NB4 (cell line): Measurements from ENCODE around the gene CEMIP2.

Experiments
- MYC ChIP-seq: IDR thresholded peaks from 2 replicates; pipeline ENCODE4 v1.6.1; 2011; ENCODE audit warnings: low read depth, low read length
- POLR2A ChIP-seq: IDR thresholded peaks from 2 replicates; pipeline ENCODE4 v1.6.1; 2011; ENCODE audit warnings: mild to moderate bottlenecking; ENCODE audit not compliant: insufficient read length; ENCODE audit errors: extremely low read depth
- TF ChIP-seq, protein P1 (sequence below): IDR thresholded peaks from one replicate; pipeline ENCODE4 v1.5.1; 2012; ENCODE audit warnings: low read depth, low read length
- TF ChIP-seq, protein P2 (sequence below): IDR thresholded peaks from 2 replicates; pipeline ENCODE4 v1.6.1; 2011; ENCODE audit warnings: low read depth, low read length

DNA sequence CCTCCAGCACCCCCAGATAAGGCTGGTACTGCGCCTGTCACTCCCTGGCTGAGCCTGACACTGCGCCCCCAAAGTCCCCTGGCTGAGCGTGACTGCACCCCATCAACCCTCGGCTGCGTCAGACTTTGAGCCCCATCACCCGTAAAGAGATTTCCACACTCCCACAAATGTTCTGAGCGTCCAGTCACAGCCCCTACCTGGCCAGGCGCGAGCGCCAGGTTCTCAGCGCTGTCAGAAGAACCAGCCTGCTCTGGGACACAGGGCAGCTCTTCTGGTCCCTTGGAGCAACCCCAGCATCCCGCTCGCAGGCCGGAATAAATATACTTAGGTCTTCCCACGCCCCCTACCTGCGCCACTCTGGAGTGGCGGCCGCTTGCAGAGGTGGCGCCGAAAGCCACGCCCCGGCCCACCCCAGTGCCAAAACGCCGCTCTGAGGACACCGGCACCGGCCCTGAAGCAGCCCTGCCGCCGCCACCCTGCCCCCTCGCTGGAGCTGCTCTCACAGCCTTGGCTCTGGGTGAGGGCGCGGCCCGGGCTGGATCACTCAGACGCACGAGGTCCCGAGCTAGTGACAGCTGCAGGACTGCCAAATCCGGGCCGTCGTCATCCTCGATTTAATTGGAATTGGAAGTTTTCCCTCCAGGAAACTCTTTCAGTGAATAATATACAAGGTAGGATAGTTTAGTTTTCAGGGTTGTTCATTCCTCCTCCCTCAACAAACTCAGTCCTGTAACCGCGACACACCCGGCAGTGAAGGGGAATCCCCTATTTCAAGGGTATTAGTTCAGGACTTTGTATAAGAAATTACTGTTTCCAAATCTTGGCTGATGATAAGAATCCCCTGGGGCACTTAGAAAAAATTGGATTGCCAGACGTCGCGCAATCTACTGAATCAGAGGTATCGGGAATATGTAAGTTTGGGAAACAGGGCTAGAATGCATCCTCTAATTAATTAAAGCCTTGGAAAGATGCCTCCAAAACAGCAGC lies 1.2 kb upstream of the CEMIP2 start:
- no peak for TF ChIP-seq POLR2A
- TF ChIP-seq, protein P1, sequence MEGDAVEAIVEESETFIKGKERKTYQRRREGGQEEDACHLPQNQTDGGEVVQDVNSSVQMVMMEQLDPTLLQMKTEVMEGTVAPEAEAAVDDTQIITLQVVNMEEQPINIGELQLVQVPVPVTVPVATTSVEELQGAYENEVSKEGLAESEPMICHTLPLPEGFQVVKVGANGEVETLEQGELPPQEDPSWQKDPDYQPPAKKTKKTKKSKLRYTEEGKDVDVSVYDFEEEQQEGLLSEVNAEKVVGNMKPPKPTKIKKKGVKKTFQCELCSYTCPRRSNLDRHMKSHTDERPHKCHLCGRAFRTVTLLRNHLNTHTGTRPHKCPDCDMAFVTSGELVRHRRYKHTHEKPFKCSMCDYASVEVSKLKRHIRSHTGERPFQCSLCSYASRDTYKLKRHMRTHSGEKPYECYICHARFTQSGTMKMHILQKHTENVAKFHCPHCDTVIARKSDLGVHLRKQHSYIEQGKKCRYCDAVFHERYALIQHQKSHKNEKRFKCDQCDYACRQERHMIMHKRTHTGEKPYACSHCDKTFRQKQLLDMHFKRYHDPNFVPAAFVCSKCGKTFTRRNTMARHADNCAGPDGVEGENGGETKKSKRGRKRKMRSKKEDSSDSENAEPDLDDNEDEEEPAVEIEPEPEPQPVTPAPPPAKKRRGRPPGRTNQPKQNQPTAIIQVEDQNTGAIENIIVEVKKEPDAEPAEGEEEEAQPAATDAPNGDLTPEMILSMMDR, result no peak
- TF ChIP-seq, protein P2, sequence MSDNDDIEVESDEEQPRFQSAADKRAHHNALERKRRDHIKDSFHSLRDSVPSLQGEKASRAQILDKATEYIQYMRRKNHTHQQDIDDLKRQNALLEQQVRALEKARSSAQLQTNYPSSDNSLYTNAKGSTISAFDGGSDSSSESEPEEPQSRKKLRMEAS, result no peak
- no peak for TF ChIP-seq MYC
